B cell (primary cell): Measurements from ENCODE around the gene NUDT6. TPM values are rescaled to one million over a fixed set of nuclear protein-coding genes. Genes with fewer than 3 reads are reported as not detected.

Experiments
- ATAC-seq: fragments of 200-7000 bp; cut with Tn5 transposase; one replicate; pipeline ENCODE4 v1.10.0; 2021; ENCODE audit warnings: low read depth, mild to moderate bottlenecking, moderate number of reproducible peaks, moderate library complexity
- CTCF ChIA-PET: fragments of 350-600 bp; sonication (Branson Sonifier 250); formaldehyde crosslinking; loops from one replicate; lab custom pipeline; 2021; ENCODE audit warnings: antibody characterized with exemption, inconsistent platforms; lab: Charles Lee
- POLR2A ChIA-PET: fragments of 350-600 bp; sonication (Branson Sonifier 250); formaldehyde crosslinking; loops from one replicate; lab custom pipeline; 2021; ENCODE audit warnings: antibody characterized with exemption; lab: Charles Lee
- DNase-seq: peaks from one replicate; pipeline ENCODE4 v3.0.0; 2013
- H2AFZ ChIP-seq: 2 replicates; pipeline ENCODE4 v1.6.1; 2012; ENCODE audit warnings: mild to moderate bottlenecking, low read depth, low read length; ENCODE audit not compliant: insufficient read depth, poor library complexity, severe bottlenecking
- H3K27ac ChIP-seq, 2 donors: 1 replicate in 1 of 2; 2 replicates in 1 of 2; pipeline ENCODE4 v1.5.1; 2012 to 2013; ENCODE audit warnings: low read length in 2 of 2, mild to moderate bottlenecking in 2 of 2, moderate library complexity in 1 of 2
- H3K27me3 ChIP-seq, 4 experiments: fragments of 200-600 bp in 1 of 4; sonication (generic) in 1 of 4; replicated peaks in 1 of 4; 1 replicate in 2 of 4; 2 replicates in 2 of 4; pipeline versions ENCODE4 v1.6.1 to v1.7.0; 2013 to 2016; ENCODE audit warnings: low read length in 3 of 4, mild to moderate bottlenecking in 2 of 4, mixed read lengths in 1 of 4, moderate library complexity in 1 of 4; ENCODE audit not compliant: insufficient read depth in 4 of 4, control insufficient read depth in 3 of 4; ENCODE audit errors: control extremely low read depth in 1 of 4
- H3K36me3 ChIP-seq, 2 experiments: replicated peaks in 1 of 2; 1 replicate in 1 of 2; 2 replicates in 1 of 2; pipeline versions ENCODE4 v1.6.1 to v1.7.1; 2013; ENCODE audit warnings: low read length in 1 of 2; ENCODE audit not compliant: insufficient read depth in 2 of 2, control insufficient read depth in 1 of 2; ENCODE audit errors: control extremely low read depth in 1 of 2, extremely low read depth in 1 of 2
- H3K4me1 ChIP-seq, 2 donors: fragments of 200-600 bp in 1 of 2; sonication (generic) in 1 of 2; 1 replicate in 1 of 2; 2 replicates in 1 of 2; pipeline versions ENCODE4 v1.5.1 to v1.6.1; 2013 to 2017; ENCODE audit warnings: low read length in 2 of 2; ENCODE audit not compliant: control insufficient read depth in 2 of 2, insufficient read depth in 2 of 2
- H3K4me2 ChIP-seq: replicated peaks from 2 replicates; pipeline ENCODE3; 2012; ENCODE audit warnings: mild to moderate bottlenecking, low read depth, low read length; ENCODE audit not compliant: poor library complexity, severe bottlenecking
- H3K4me3 ChIP-seq, 5 experiments: fragments of 200-600 bp in 1 of 5; sonication (generic) in 1 of 5; 1 replicate in 3 of 5; 2 replicates in 2 of 5; pipeline versions ENCODE4 v1.5.1 to v1.7.0; 2011 to 2016; ENCODE audit warnings: low read length in 4 of 5, mild to moderate bottlenecking in 4 of 5, low read depth in 2 of 5, control low read depth in 1 of 5, moderate library complexity in 1 of 5; ENCODE audit not compliant: insufficient read depth in 1 of 5; ENCODE audit errors: control extremely low read depth in 1 of 5, extremely low read depth in 1 of 5
- H3K79me2 ChIP-seq: fragments of 200-600 bp; sonication (generic); one replicate; pipeline ENCODE4 v1.6.0; 2016; ENCODE audit warnings: low read length; ENCODE audit not compliant: control insufficient read depth, insufficient read depth
- H3K9ac ChIP-seq: fragments of 200-600 bp; sonication (generic); 2 replicates; pipeline ENCODE4 v1.6.1; 2017; ENCODE audit warnings: mild to moderate bottlenecking, low read length, moderate library complexity
- H3K9me3 ChIP-seq, 3 donors: one replicate each; pipeline versions ENCODE4 v1.6.1 to v1.7.1; 2013; ENCODE audit warnings: low read length in 2 of 3; ENCODE audit not compliant: control insufficient read depth in 2 of 3, insufficient read depth in 1 of 3; ENCODE audit errors: control extremely low read depth in 1 of 3
- H4K20me1 ChIP-seq: 2 replicates; pipeline ENCODE4 v1.6.0; 2012; ENCODE audit warnings: mild to moderate bottlenecking, low read length; ENCODE audit not compliant: insufficient read depth, control insufficient read depth, poor library complexity, severe bottlenecking
- H3K27ac Mint-ChIP-seq: one replicate; pipeline ENCODE4 v1.8.0; 2021; ENCODE audit warnings: mixed read lengths
- H3K27me3 Mint-ChIP-seq: one replicate; pipeline ENCODE4 v1.8.0; 2021; ENCODE audit warnings: mixed read lengths
- H3K4me1 Mint-ChIP-seq: one replicate; pipeline ENCODE4 v1.8.0; 2021; ENCODE audit warnings: mixed read lengths
- H3K4me3 Mint-ChIP-seq: one replicate; pipeline ENCODE4 v1.8.0; 2021; ENCODE audit warnings: mixed read lengths
- H3K9me3 Mint-ChIP-seq: one replicate; pipeline ENCODE4 v1.8.0; 2022; ENCODE audit warnings: mixed read lengths; ENCODE audit not compliant: insufficient read depth
- CTCF ChIP-seq: fragments of 200-600 bp; IDR thresholded peaks from one replicate; pipeline ENCODE4 v1.8.0; 2022; ENCODE audit warnings: antibody characterized with exemption, mild to moderate bottlenecking
- EZH2 ChIP-seq: IDR thresholded peaks from 2 replicates; pipeline ENCODE4 v1.6.1; 2012; ENCODE audit warnings: borderline replicate concordance, low read depth, mild to moderate bottlenecking, moderate library complexity, low read length; ENCODE audit not compliant: insufficient read depth, poor library complexity, severe bottlenecking
- WGBS: methylation state at CpG from one replicate; pipeline ENCODE4 v1.1.5; 2013; ENCODE audit warnings: missing lambda C conversion rate; ENCODE audit not compliant: insufficient coverage; 5-methylcytosine and 5-hydroxymethylcytosine counted together
- intact Hi-C: fragments of 100-400 bp; cut with micrococcal nuclease; formaldehyde crosslinking; loops from one replicate; pipeline ENCODE4 v1.10.0; 2022
- polyA plus RNA-seq: library from polyadenylated mRNA; depleted of rRNA; stranded (reverse); fragments of >200 nt; gene quantifications from 2 replicates; pipeline ENCODE4 v1.2.3, GENCODE V29; 2012
- total RNA-seq, 2 donors: library from RNA; stranded (reverse); fragments of 120-200 nt in 1 of 2; gene quantifications; 1 replicate in 1 of 2; 2 replicates in 1 of 2; pipeline versions ENCODE4 v1.2.3 to v1.2.4, GENCODE V29; 2013 to 2022

The NUDT6 gene
- total and polyA plus RNA-seq, 2 donors (not counting 1 experiment from before 2014, with no cell fraction given): 2.4 to 3.4 TPM

GRCh38 chr4:122928930-122929329 lies 6.5 kb upstream of the NUDT6 start:
- TF ChIP-seq CTCF (no peak), EZH2 (no peak)
- H3K27me3 ChIP-seq: no peaks in the 10 kb centered on the region
- ChIA-PET POLR2A (no interaction called here), CTCF (interaction anchor here (1.3 to 7.2 kb wide), 6 partner anchors 9 to 212 kb away, joined by 4 to 71 read pairs (median 11); no protein-coding TSS in a partner anchor)
- no peaks in the 10 kb centered on the region for H3K4me1 Mint-ChIP-seq
- H3K27me3 Mint-ChIP-seq: no peaks in the 10 kb centered on the region
- no peak overlapping the region for H3K9ac ChIP-seq
- peaks cover 5 to 6% of the 10 kb centered on the region in 2 donors for H3K4me1 ChIP-seq
- 92% methylated on average over 1 of the region's 1 CpG for WGBS
- peaks cover 5 to 27% of the 10 kb centered on the region in 2 experiments for H3K36me3 ChIP-seq
- no peak overlapping the region for H3K27ac ChIP-seq
- intact Hi-C loops: no loop called here
- H3K27ac Mint-ChIP-seq: no peak overlapping the region
- ATAC-seq (no peak), DNase-seq (no peak)
- H3K79me2 ChIP-seq: peaks cover 18% of the 10 kb centered on the region
- no peak overlapping the region for H3K4me3 Mint-ChIP-seq
- H3K4me2 ChIP-seq: no peak overlapping the region
- H3K9me3 Mint-ChIP-seq: no peaks in the 10 kb centered on the region
- H2AFZ ChIP-seq: no peak overlapping the region
- no peak overlapping the region for H3K4me3 ChIP-seq
- H4K20me1 ChIP-seq: no peaks in the 10 kb centered on the region
- H3K9me3 ChIP-seq: no peaks in the 10 kb centered on the region

- no peaks in the 10 kb centered on the region for H4K20me1 ChIP-seq
- H3K4me3 ChIP-seq: peak overlapping the region; percentile 68 to 92 (median 85)
- H3K4me1 ChIP-seq: peaks cover 13 to 16% of the 10 kb centered on the region in 2 donors
- ATAC-seq: peak; percentile 96
- peaks cover 18% of the 10 kb centered on the region for H3K79me2 ChIP-seq
- H3K27me3 ChIP-seq: no peaks in the 10 kb centered on the region
- peak overlapping the region; percentile 93 for H2AFZ ChIP-seq
- H3K9me3 Mint-ChIP-seq: no peaks in the 10 kb centered on the region
- intact Hi-C loops: loop anchor here (1.0 to 5.0 kb wide), 5 partner anchors 96 to 1101 kb away; partner anchors contain the start of genes BBS12, CCNA2, FGF2 and SPRY1
- peak overlapping the region; percentile 81 for H3K4me2 ChIP-seq
- H3K9me3 ChIP-seq: no peaks in the 10 kb centered on the region
- H3K27me3 Mint-ChIP-seq: no peaks in the 10 kb centered on the region
- peak overlapping the region; percentile 96 for H3K4me3 Mint-ChIP-seq
- no peak for TF ChIP-seq EZH2
- TF ChIP-seq CTCF: no peak
- peaks cover 1 to 4% of the 10 kb centered on the region in 2 experiments for H3K36me3 ChIP-seq
- ChIA-PET CTCF (interaction anchor here (0.6 to 1.7 kb wide), 3 partner anchors 8 to 556 kb away, joined by 3 to 8 read pairs (median 5); partner anchors contain the start of gene BBS12), POLR2A (interaction anchor here (1.0 kb wide), 1 partner anchor 190 kb away, joined by 4 read pairs; the partner anchor contains the start of gene BBS12)
- H3K4me1 Mint-ChIP-seq: peaks cover 11% of the 10 kb centered on the region
- peak overlapping the region; percentile 91 for H3K27ac Mint-ChIP-seq
- peak overlapping the region; percentile 54 to 76 for H3K27ac ChIP-seq
- under 1% methylated on average over 27 of the region's 34 CpGs for WGBS
- DNase-seq: peak; percentile 87
- H3K9ac ChIP-seq: peak overlapping the region; percentile 83
These were observed 597 bp upstream of the NUDT6 start for GRCh38 chr4:122922877-122923511.
